K562 (cell line): ENCODE measurements around the gene PRKCQ. TPM values are rescaled to one million over a fixed set of nuclear protein-coding genes. Genes with fewer than 3 reads are reported as not detected.

ENCODE experiments used
- ATAC-seq: fragments of 200-7000 bp; cut with Tn5 transposase; 3 replicates; pipeline ENCODE4 v1.9.1; 2020; ENCODE audit warnings: moderate library complexity
- BruUV-seq: library from RNA; stranded (reverse); fragments of 400-500 nt; replicated peaks from 2 replicates; lab custom pipeline; 2021; lab: Mats Ljungman, UMichigan
- CTCF ChIA-PET: fragments of 300-600 bp; formaldehyde crosslinking; extraction: SDS; loops from one replicate; lab custom pipeline; 2021; ENCODE audit warnings: low intra/inter-chr PET ratio; lab: Yijun Ruan, JAX
- POLR2A ChIA-PET: fragments of 300-600, 350-650 bp; sonication (Branson Sonifier 250); formaldehyde crosslinking; extraction: SDS; loops from one replicate; lab custom pipeline; 2021; ENCODE audit warnings: antibody characterized with exemption, inconsistent platforms; lab: Yijun Ruan, JAX
- DNase-seq, 4 experiments: peaks; one replicate each; pipeline versions ENCODE4 v3.0.0 to v3.0.0-alpha.2; 2011 to 2018; ENCODE audit warnings: low spot score in 3 of 4, mixed read lengths in 3 of 4; ENCODE audit errors: extremely low read depth in 1 of 4
- FAIRE-seq: peaks from 2 replicates; lab custom pipeline; 2011; peaks lifted over from hg19 to GRCh38; lab: Jason Lieb, UNC
- H2AFZ ChIP-seq: 2 replicates; pipeline ENCODE4 v1.6.0; 2011; ENCODE audit warnings: low read depth, low read length, control low read depth, inconsistent platforms
- H3K27ac ChIP-seq: fragments of 200-600 bp; 3 replicates; pipeline ENCODE4 v1.8.0; 2011; ENCODE audit warnings: low read depth, mild to moderate bottlenecking, control low read depth, inconsistent platforms, low read length, moderate library complexity, mixed read lengths; ENCODE audit errors: extremely low read depth
- H3K27me3 ChIP-seq, 2 experiments: fragments of 300-600 bp in 1 of 2; 2 replicates in 1 of 2; 3 replicates in 1 of 2; pipeline versions ENCODE4 v1.6.0 to v1.8.0; 2011; ENCODE audit warnings: inconsistent platforms in 2 of 2, low read length in 2 of 2, mild to moderate bottlenecking in 1 of 2, mixed read lengths in 1 of 2, moderate library complexity in 1 of 2; ENCODE audit not compliant: control insufficient read depth in 2 of 2, insufficient read depth in 2 of 2
- H3K36me3 ChIP-seq: fragments of 300-600 bp; 3 replicates; pipeline ENCODE4 v1.8.0; 2011; ENCODE audit warnings: mild to moderate bottlenecking, low read length, inconsistent platforms; ENCODE audit not compliant: control insufficient read depth, insufficient read depth
- H3K4me1 ChIP-seq, 2 experiments: fragments of 200-600 bp in 1 of 2; replicated peaks in 1 of 2; 2 replicates in 1 of 2; 3 replicates in 1 of 2; pipeline versions ENCODE4 v1.5.1 to v1.8.0; 2011; ENCODE audit warnings: inconsistent platforms in 2 of 2, low read length in 2 of 2, mild to moderate bottlenecking in 1 of 2, mixed read lengths in 1 of 2, moderate library complexity in 1 of 2; ENCODE audit not compliant: control insufficient read depth in 2 of 2, insufficient read depth in 2 of 2
- H3K4me2 ChIP-seq: 2 replicates; pipeline ENCODE4 v1.6.1; 2011; ENCODE audit warnings: low read length, control low read depth, inconsistent platforms, mixed read lengths; ENCODE audit not compliant: insufficient read depth
- H3K4me3 ChIP-seq: fragments of 200-600 bp; sonication (generic), shearing (Covaris generic); 2 replicates; pipeline ENCODE4 v1.5.1; 2016; ENCODE audit warnings: control low read depth, inconsistent platforms
- H3K79me2 ChIP-seq: fragments of 200-600 bp; 3 replicates; pipeline ENCODE4 v1.8.0; 2011; ENCODE audit warnings: low read length, inconsistent platforms; ENCODE audit not compliant: control insufficient read depth, insufficient read depth
- H3K9ac ChIP-seq, 2 experiments: 2 replicates each; pipeline versions ENCODE4 v1.6.0 to v1.6.1; 2011; ENCODE audit warnings: low read depth in 2 of 2, low read length in 2 of 2, control low read depth in 1 of 2, inconsistent platforms in 1 of 2, mild to moderate bottlenecking in 1 of 2, mixed read lengths in 1 of 2; ENCODE audit not compliant: insufficient read depth in 1 of 2
- H3K9me1 ChIP-seq: one replicate; pipeline ENCODE4 v1.6.0; 2011; ENCODE audit warnings: inconsistent platforms, mild to moderate bottlenecking, low read length, moderate library complexity; ENCODE audit not compliant: control insufficient read depth, insufficient read depth
- H3K9me3 ChIP-seq: replicated peaks from 2 replicates; pipeline ENCODE4 v1.5.1; 2011; ENCODE audit warnings: low read depth, low read length, inconsistent platforms; ENCODE audit not compliant: control insufficient read depth, insufficient read depth
- H4K20me1 ChIP-seq: replicated peaks from 2 replicates; pipeline ENCODE4 v1.6.1; 2011; ENCODE audit warnings: low read length, inconsistent platforms, mixed read lengths; ENCODE audit not compliant: control insufficient read depth, insufficient read depth
- FUS ChIP-seq: fragments of 200-400 bp; formaldehyde crosslinking; optimal IDR thresholded peaks from 2 replicates; pipeline ENCODE3; 2017; ENCODE audit warnings: low read depth, low read length
- MAFG ChIP-seq: fragments of 450-650 bp; conservative IDR thresholded peaks from 2 replicates; pipeline ENCODE4 v1.6.1; 2016; ENCODE audit warnings: missing genetic modification characterization, missing compliant biosample characterization
- MXD1 ChIP-seq: fragments of 250-450 bp; sonication (Bioruptor Pico); IDR thresholded peaks from 2 replicates; pipeline ENCODE4 v1.8.0; 2021; ENCODE audit warnings: borderline replicate concordance, mild to moderate bottlenecking, moderate library complexity; ENCODE audit not compliant: poor library complexity, severe bottlenecking
- WGBS: fragments of 100-300 bp; shearing (Covaris generic); methylation state at CpG from one replicate; pipeline ENCODE4 v1.1.6; 2016; ENCODE audit warnings: low coverage, mixed read lengths; ENCODE audit not compliant: insufficient coverage; ENCODE audit errors: missing lambda C conversion rate; 5-methylcytosine and 5-hydroxymethylcytosine counted together
- in situ Hi-C: fragments of 300-500 bp; cut with MboI; formaldehyde crosslinking; loops from 4 replicates; pipeline ENCODE4 v1.15.0; 2018; ENCODE audit warnings: inconsistent platforms, mixed read lengths
- intact Hi-C: fragments of 100-400 bp; cut with micrococcal nuclease; formaldehyde crosslinking; loops from 2 replicates; pipeline ENCODE4 v1.14.2; 2022
- polyA plus RNA-seq, 8 experiments: library from polyadenylated mRNA; depleted of rRNA in 4 of 8; stranded (reverse) in 5 of 8; unstranded in 3 of 8; fragments of >200 nt; fragmentation: Nextera tagmentation in 2 of 8; fragmentation: Illumina TruSeq in 1 of 8; extraction: Ambion mirVana in 2 of 8; extraction: Trizol in 1 of 8; gene quantifications; 2 replicates each; pipeline versions ENCODE4 v1.2.1 to v1.2.3, GENCODE V29; 2011 to 2014; ENCODE audit warnings: inconsistent platforms in 1 of 8, missing spikeins in 1 of 8
- total RNA-seq, 7 experiments: library from RNA; depleted of rRNA in 6 of 7; stranded (reverse); fragments of >200 nt in 6 of 7; fragmentation: Illumina TruSeq in 2 of 7; extraction: Trizol in 2 of 7; gene quantifications; 2 replicates each; pipeline versions ENCODE4 v1.2.1 to v1.2.3, GENCODE V29; 2011 to 2021; ENCODE audit warnings: low replicate concordance in 1 of 7

Gene PRKCQ
- total and polyA plus RNA-seq, 9 of the 15 experiments (the other 6 are each of a cell fraction or from before 2014, with no cell fraction given) = 4.4 to 23.3 (median 14.6) TPM

DNA sequence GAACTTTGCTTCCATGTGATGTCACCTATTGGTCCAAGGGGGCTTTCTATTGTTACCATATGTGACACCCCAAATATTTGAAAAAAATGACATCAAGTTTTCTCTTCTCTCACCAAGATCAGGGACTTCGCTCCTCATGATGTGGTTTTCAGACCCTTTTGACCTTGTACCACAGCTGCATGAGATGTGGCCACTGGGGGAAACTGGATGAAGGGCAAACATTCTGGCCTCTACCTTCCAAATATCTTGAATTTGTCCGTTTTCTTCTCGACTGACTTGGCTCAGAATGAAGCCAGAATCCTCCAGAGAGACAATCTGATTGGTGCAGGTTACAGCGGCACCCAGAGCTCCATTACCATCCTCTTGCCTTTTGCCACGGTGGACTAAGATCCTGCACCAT lies 122.7 kb downstream of the PRKCQ start:
- H3K36me3 ChIP-seq = peaks cover 9% of the 10 kb centered on the region
- in situ Hi-C loops = no loop called here
- H4K20me1 ChIP-seq = no peaks in the 10 kb centered on the region
- H2AFZ ChIP-seq = no peak overlapping the region
- intact Hi-C loops = no loop called here
- POLR2A ChIA-PET = no interaction called here
- no peaks in the 10 kb centered on the region for H3K9me1 ChIP-seq
- BruUV-seq = no TSS peak
- FAIRE-seq (no peak), DNase-seq (no peak), ATAC-seq (no peak)
- 65% methylated on average over 5 of the region's 5 CpGs for WGBS
- no peaks in the 10 kb centered on the region for H3K79me2 ChIP-seq
- H3K9ac ChIP-seq = no peak overlapping the region
- H3K9me3 ChIP-seq = no peaks in the 10 kb centered on the region
- CTCF ChIA-PET = no interaction called here
- H3K4me2 ChIP-seq = no peak overlapping the region
- H3K27me3 ChIP-seq = no peaks in the 10 kb centered on the region
- H3K4me1 ChIP-seq = no peaks in the 10 kb centered on the region
- H3K27ac ChIP-seq = no peak overlapping the region
- no peak overlapping the region for H3K4me3 ChIP-seq
- TF ChIP-seq MAFG (tag) = no peak
- TF ChIP-seq, all 486 proteins: peak for 0

- ATAC-seq = no peak
- Histone ChIP-seq H3K9me3 (no peaks in the 10 kb centered on the region), H3K27ac (no peak overlapping the region), H3K79me2 (no peaks in the 10 kb centered on the region), H4K20me1 (no peaks in the 10 kb centered on the region), H2AFZ (no peak overlapping the region), H3K4me2 (no peak overlapping the region), H3K4me3 (no peak overlapping the region), H3K4me1 (no peaks in the 10 kb centered on the region), H3K9me1 (no peaks in the 10 kb centered on the region)
- no peak for DNase-seq
- intact Hi-C loops = no loop called here
- BruUV-seq = no TSS peak
- CTCF ChIA-PET = no interaction called here
- POLR2A ChIA-PET = interaction anchor here (0.8 kb wide), 1 partner anchor 9 kb away, joined by 3 read pairs; no protein-coding TSS in a partner anchor
- TF ChIP-seq FUS = no peak
- TF ChIP-seq MXD1 (CRISPR knock-in tag) = no peak
- TF ChIP-seq, all 486 proteins: peak for 0
- in situ Hi-C loops = no loop called here
- peaks cover 9% of the 10 kb centered on the region for H3K36me3 ChIP-seq
- 87% methylated on average over 1 of the region's 1 CpG for WGBS
- no peak for FAIRE-seq
- no peak overlapping the region for H3K9ac ChIP-seq
- H3K27me3 ChIP-seq = no peaks in the 10 kb centered on the region
These were observed 124.0 kb downstream of the PRKCQ start for GRCh38 chr10:6456067-6456466.
